OCI-LY7 (cell line): Measurements from ENCODE around the gene PARVB. TPM values are rescaled to one million over a fixed set of nuclear protein-coding genes. Genes with fewer than 3 reads are reported as not detected.

Experiments
- BruUV-seq: library from RNA; stranded (reverse); fragments of 400-500 nt; replicated peaks from 2 replicates; lab custom pipeline; 2021; lab: Mats Ljungman, UMichigan
- CTCF ChIA-PET: fragments of 300-600 bp; sonication (Branson Sonifier 250); formaldehyde crosslinking; loops from one replicate; lab custom pipeline; 2022; ENCODE audit warnings: antibody characterized with exemption; ENCODE audit not compliant: unreplicated experiment; lab: Charles Lee
- POLR2A ChIA-PET: fragments of 300-600 bp; sonication (Branson Sonifier 250); formaldehyde crosslinking; loops from one replicate; lab custom pipeline; 2022; ENCODE audit warnings: antibody characterized with exemption; lab: Charles Lee
- DNase-seq: peaks from one replicate; pipeline ENCODE4 v3.0.0-alpha.2; 2015; ENCODE audit warnings: low spot score
- H2AFZ ChIP-seq: fragments of 200-600 bp; sonication (generic), shearing (Covaris generic); 2 replicates; pipeline ENCODE4 v1.6.1; 2014; ENCODE audit warnings: mild to moderate bottlenecking, antibody characterized with exemption, low read length, moderate library complexity
- H3K27ac ChIP-seq: fragments of 200-600 bp; sonication (generic); 2 replicates; pipeline ENCODE4 v1.5.1; 2014; ENCODE audit warnings: mixed run types, low read depth, mild to moderate bottlenecking, moderate library complexity, low read length, inconsistent platforms; ENCODE audit not compliant: poor library complexity, severe bottlenecking
- H3K36me3 ChIP-seq: fragments of 200-600 bp; sonication (generic); 2 replicates; pipeline ENCODE4 v1.6.1; 2014; ENCODE audit warnings: mild to moderate bottlenecking, antibody characterized with exemption, low read length, moderate library complexity, mixed read lengths; ENCODE audit not compliant: insufficient read depth
- H3K4me1 ChIP-seq: fragments of 200-600 bp; sonication (generic); 2 replicates; pipeline ENCODE4 v1.5.1; 2014; ENCODE audit warnings: mild to moderate bottlenecking, low read length; ENCODE audit not compliant: insufficient read depth, poor library complexity, severe bottlenecking
- H3K4me2 ChIP-seq: fragments of 200-600 bp; sonication (generic); 2 replicates; pipeline ENCODE4 v1.6.1; 2014; ENCODE audit warnings: mild to moderate bottlenecking, low read length
- H3K4me3 ChIP-seq: fragments of 200-600 bp; sonication (generic); 2 replicates; pipeline ENCODE4 v1.5.1; 2014; ENCODE audit warnings: mild to moderate bottlenecking, low read depth, low read length; ENCODE audit not compliant: poor library complexity, severe bottlenecking
- H3K79me2 ChIP-seq: fragments of 200-600 bp; sonication (generic); 2 replicates; pipeline ENCODE4 v1.6.1; 2016; ENCODE audit warnings: low read depth, mild to moderate bottlenecking, low read length, moderate library complexity, mixed read lengths; ENCODE audit not compliant: insufficient read depth
- H3K9me2 ChIP-seq: fragments of 200-600 bp; sonication (generic); 2 replicates; pipeline ENCODE4 v1.6.1; 2016; ENCODE audit warnings: mild to moderate bottlenecking, low read length, mixed read lengths; ENCODE audit not compliant: insufficient read depth
- H3K9me3 ChIP-seq: fragments of 200-600 bp; sonication (generic); 2 replicates; pipeline ENCODE4 v1.6.1; 2014; ENCODE audit warnings: mild to moderate bottlenecking, mixed run types, low read length, mixed read lengths
- H4K20me1 ChIP-seq: fragments of 200-600 bp; sonication (generic); 2 replicates; pipeline ENCODE4 v1.6.1; 2014; ENCODE audit warnings: mild to moderate bottlenecking, antibody characterized with exemption, low read length, moderate library complexity, mixed read lengths; ENCODE audit not compliant: insufficient read depth
- EZH2phosphoT487 ChIP-seq: fragments of 200-600 bp; sonication (generic); IDR thresholded peaks from 2 replicates; pipeline ENCODE4 v1.6.1; 2018; ENCODE audit warnings: low read depth, borderline replicate concordance, mild to moderate bottlenecking, mixed run types, antibody characterized with exemption, low read length, moderate library complexity, mixed read lengths
- intact Hi-C: fragments of 100-400 bp; cut with micrococcal nuclease; formaldehyde crosslinking; loops from one replicate; pipeline ENCODE4 v1.10.0; 2022; ENCODE audit not compliant: unreplicated experiment
- total RNA-seq, 2 experiments: library from RNA; depleted of rRNA in 1 of 2; stranded (reverse); fragments of >200 nt in 1 of 2; shearing (Covaris generic) in 1 of 2; gene quantifications; 2 replicates each; pipeline ENCODE4 v1.2.3, GENCODE V29; 2014 to 2022
- TF ChIP-seq, protein P1 (sequence below): fragments of 200-600 bp; sonication (generic); conservative IDR thresholded peaks from 2 replicates; pipeline ENCODE4 v1.5.1; 2014; ENCODE audit warnings: mild to moderate bottlenecking, antibody characterized with exemption, low read length, moderate library complexity, mixed read lengths

Gene PARVB
- total RNA-seq, 2 experiments from 2014 or later = 0.34 TPM; not detected in 1

GRCh38 chr22:44042249-44043218 lies 18.4 kb downstream of the PARVB start:
- Histone ChIP-seq H3K79me2 (no peaks in the 10 kb centered on the region), H4K20me1 (no peaks in the 10 kb centered on the region), H3K4me2 (no peak overlapping the region; the same call in 1 of the 2 replicates), H3K9me2 (no peaks in the 10 kb centered on the region), H3K27ac (no peak overlapping the region), H3K36me3 (no peaks in the 10 kb centered on the region), H3K4me1 (no peaks in the 10 kb centered on the region), H3K9me3 (no peaks in the 10 kb centered on the region), H3K4me3 (no peak overlapping the region), H2AFZ (no peak overlapping the region)
- no peak for DNase-seq
- POLR2A ChIA-PET = no interaction called here
- BruUV-seq = no TSS peak
- TF ChIP-seq, protein P1, sequence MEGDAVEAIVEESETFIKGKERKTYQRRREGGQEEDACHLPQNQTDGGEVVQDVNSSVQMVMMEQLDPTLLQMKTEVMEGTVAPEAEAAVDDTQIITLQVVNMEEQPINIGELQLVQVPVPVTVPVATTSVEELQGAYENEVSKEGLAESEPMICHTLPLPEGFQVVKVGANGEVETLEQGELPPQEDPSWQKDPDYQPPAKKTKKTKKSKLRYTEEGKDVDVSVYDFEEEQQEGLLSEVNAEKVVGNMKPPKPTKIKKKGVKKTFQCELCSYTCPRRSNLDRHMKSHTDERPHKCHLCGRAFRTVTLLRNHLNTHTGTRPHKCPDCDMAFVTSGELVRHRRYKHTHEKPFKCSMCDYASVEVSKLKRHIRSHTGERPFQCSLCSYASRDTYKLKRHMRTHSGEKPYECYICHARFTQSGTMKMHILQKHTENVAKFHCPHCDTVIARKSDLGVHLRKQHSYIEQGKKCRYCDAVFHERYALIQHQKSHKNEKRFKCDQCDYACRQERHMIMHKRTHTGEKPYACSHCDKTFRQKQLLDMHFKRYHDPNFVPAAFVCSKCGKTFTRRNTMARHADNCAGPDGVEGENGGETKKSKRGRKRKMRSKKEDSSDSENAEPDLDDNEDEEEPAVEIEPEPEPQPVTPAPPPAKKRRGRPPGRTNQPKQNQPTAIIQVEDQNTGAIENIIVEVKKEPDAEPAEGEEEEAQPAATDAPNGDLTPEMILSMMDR = no peak
- TF ChIP-seq EZH2phosphoT487 = no peak
- CTCF ChIA-PET = no interaction called here
- intact Hi-C loops = no loop called here

- ChIA-PET POLR2A (no interaction called here), CTCF (no interaction called here)
- H3K27ac ChIP-seq = no peak overlapping the region
- BruUV-seq = no TSS peak
- no peak overlapping the region for H2AFZ ChIP-seq
- H3K4me2 ChIP-seq = no peak overlapping the region
- H3K9me2 ChIP-seq = no peaks in the 10 kb centered on the region
- H3K4me3 ChIP-seq = no peak overlapping the region
- H4K20me1 ChIP-seq = no peaks in the 10 kb centered on the region
- H3K4me1 ChIP-seq = no peaks in the 10 kb centered on the region
- H3K79me2 ChIP-seq = no peaks in the 10 kb centered on the region
- TF ChIP-seq, protein P1 = no peak
- TF ChIP-seq EZH2phosphoT487 = no peak
- H3K9me3 ChIP-seq = no peaks in the 10 kb centered on the region
- no peak for DNase-seq
- no peaks in the 10 kb centered on the region for H3K36me3 ChIP-seq
- intact Hi-C loops = no loop called here
These were observed 21.0 kb downstream of the PARVB start for GRCh38 chr22:44045145-44045544.
